ENCODE data around the gene TMEM39B.
"Not testable (repeated sequence)": the region's sequence is repeated elsewhere in the genome, so short reads cannot be mapped to it uniquely, and the experiment has no call there.

The TMEM39B gene

GRCh38 chr1:32125313-32125712 is 52.6 kb downstream of the TMEM39B start:
- no peak overlapping the region for H3K4me3 ChIP-seq (replicated peaks; ENCODE audit: low read depth, low read length)
- no peak for DNase-seq (ENCODE audit: low read depth)
- no peak for TF ChIP-seq CTCF (IDR thresholded peaks at IDR 0.05; ENCODE audit: low read length, missing control alignments)

- no peak for DNase-seq (ENCODE audit: low read depth)
- no peak for TF ChIP-seq CTCF (IDR thresholded peaks at IDR 0.05; ENCODE audit: low read length, missing control alignments)
Measured at GRCh38 chr1:32126770-32127169, 54.0 kb downstream of the TMEM39B start.

GRCh38 chr1:32127409-32128198 is 54.9 kb downstream of the TMEM39B start:
- DNase-seq (ENCODE audit: low read depth), result no peak
- H3K4me3 ChIP-seq (replicated peaks; ENCODE audit: low read depth, low read length), result no peak overlapping the region
- no peak for TF ChIP-seq CTCF (IDR thresholded peaks at IDR 0.05; ENCODE audit: low read length, missing control alignments)

More at GRCh38 chr1:32126770-32127169, 54.0 kb downstream of the TMEM39B start:
- H3K4me3 ChIP-seq (replicated peaks; ENCODE audit: low read depth, low read length), result no peak overlapping the region

- no peak for DNase-seq (ENCODE audit: low read depth)
- no peak for TF ChIP-seq CTCF (IDR thresholded peaks at IDR 0.05; ENCODE audit: low read length, missing control alignments)
Measured at GRCh38 chr1:32128479-32128878, 55.7 kb downstream of the TMEM39B start.

GRCh38 chr1:32128964-32129363 is 56.2 kb downstream of the TMEM39B start:
- DNase-seq (ENCODE audit: low read depth), result no peak
- no peak for TF ChIP-seq CTCF (IDR thresholded peaks at IDR 0.05; ENCODE audit: low read length, missing control alignments)
- H3K4me3 ChIP-seq (replicated peaks; ENCODE audit: low read depth, low read length), result no peak overlapping the region

More at GRCh38 chr1:32128479-32128878, 55.7 kb downstream of the TMEM39B start:
- H3K4me3 ChIP-seq (replicated peaks; ENCODE audit: low read depth, low read length), result no peak overlapping the region

GRCh38 chr1:32133950-32134280 is 61.2 kb downstream of the TMEM39B start:
- not testable (repeated sequence) for H3K4me3 ChIP-seq (replicated peaks; ENCODE audit: low read depth, low read length); DNase-seq (ENCODE audit: low read depth)

GRCh38 chr1:32137111-32137510 is 64.4 kb downstream of the TMEM39B start:
- no peak overlapping the region for H3K4me3 ChIP-seq (replicated peaks; ENCODE audit: low read depth, low read length)
- DNase-seq (ENCODE audit: low read depth), result no peak
- no peak for TF ChIP-seq CTCF (IDR thresholded peaks at IDR 0.05; ENCODE audit: low read length, missing control alignments)
